ENCODE results near the gene ATPAF2.

DNA sequence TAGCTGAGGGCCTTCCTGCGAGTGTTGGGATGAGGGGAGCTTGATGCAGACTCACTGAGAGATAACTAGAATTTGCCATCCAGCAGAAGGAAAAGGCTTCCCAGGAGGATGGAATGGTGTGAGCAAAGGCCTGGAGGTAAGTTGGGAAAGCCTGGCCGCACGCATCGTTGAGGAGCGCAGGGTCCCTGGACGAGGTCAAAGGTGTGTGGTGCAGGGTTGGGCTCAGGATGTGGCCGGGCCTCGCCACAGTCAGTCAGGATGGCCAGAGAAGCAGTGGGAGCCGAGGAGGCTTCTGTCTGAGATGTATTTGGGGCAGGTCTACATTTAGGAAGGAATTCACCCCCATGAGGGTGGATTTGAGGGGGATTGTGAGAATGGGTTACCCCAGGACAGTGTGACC is 49.9 kb downstream of the ATPAF2 start:
- TF ChIP-seq, protein P1, sequence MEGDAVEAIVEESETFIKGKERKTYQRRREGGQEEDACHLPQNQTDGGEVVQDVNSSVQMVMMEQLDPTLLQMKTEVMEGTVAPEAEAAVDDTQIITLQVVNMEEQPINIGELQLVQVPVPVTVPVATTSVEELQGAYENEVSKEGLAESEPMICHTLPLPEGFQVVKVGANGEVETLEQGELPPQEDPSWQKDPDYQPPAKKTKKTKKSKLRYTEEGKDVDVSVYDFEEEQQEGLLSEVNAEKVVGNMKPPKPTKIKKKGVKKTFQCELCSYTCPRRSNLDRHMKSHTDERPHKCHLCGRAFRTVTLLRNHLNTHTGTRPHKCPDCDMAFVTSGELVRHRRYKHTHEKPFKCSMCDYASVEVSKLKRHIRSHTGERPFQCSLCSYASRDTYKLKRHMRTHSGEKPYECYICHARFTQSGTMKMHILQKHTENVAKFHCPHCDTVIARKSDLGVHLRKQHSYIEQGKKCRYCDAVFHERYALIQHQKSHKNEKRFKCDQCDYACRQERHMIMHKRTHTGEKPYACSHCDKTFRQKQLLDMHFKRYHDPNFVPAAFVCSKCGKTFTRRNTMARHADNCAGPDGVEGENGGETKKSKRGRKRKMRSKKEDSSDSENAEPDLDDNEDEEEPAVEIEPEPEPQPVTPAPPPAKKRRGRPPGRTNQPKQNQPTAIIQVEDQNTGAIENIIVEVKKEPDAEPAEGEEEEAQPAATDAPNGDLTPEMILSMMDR (IDR thresholded peaks at IDR 0.05; ENCODE audit: low read depth, low read length, poor library complexity, severe bottlenecking) = no peak
- no peak for TF ChIP-seq EZH2phosphoT487 (IDR thresholded peaks at IDR 0.05; ENCODE audit: borderline replicate concordance, low read length)
